ENCODE measurements around the gene DOK1. TPM values are rescaled to one million over a fixed set of nuclear protein-coding genes. Genes with fewer than 3 reads are reported as not detected.

Gene DOK1
- total RNA-seq, 1 donor from 2014 or later: 13.0 TPM

- DNase-seq (ENCODE audit: low read depth): peak; percentile 63
Measured at GRCh38 chr2:74567881-74568280, 13.4 kb downstream of the DOK1 start.

GRCh38 chr2:74569686-74570085 lies 15.2 kb downstream of the DOK1 start:
- DNase-seq (ENCODE audit: low read depth): no peak

GRCh38 chr2:74571058-74571457 lies 16.5 kb downstream of the DOK1 start:
- no peak for DNase-seq (ENCODE audit: low read depth)

- DNase-seq (ENCODE audit: low read depth): peak; percentile 31
Measured at GRCh38 chr2:74572178-74572925, 17.8 kb downstream of the DOK1 start.

GRCh38 chr2:74573747-74574562 lies 19.4 kb downstream of the DOK1 start:
- no peak for DNase-seq (ENCODE audit: low read depth)

GRCh38 chr2:74575320-74575719 lies 20.8 kb downstream of the DOK1 start:
- no peak for DNase-seq (ENCODE audit: low read depth)

- no peak for DNase-seq (ENCODE audit: low read depth)
Measured at GRCh38 chr2:74576211-74576862, 21.8 kb downstream of the DOK1 start.

- no peak for DNase-seq (ENCODE audit: low read depth)
Measured at GRCh38 chr2:74576863-74577229, 22.3 kb downstream of the DOK1 start.

- DNase-seq (ENCODE audit: low read depth): no peak
Measured at GRCh38 chr2:74577448-74577847, 22.9 kb downstream of the DOK1 start.

- no peak for DNase-seq (ENCODE audit: low read depth)
Measured at GRCh38 chr2:74578408-74578807, 23.9 kb downstream of the DOK1 start.

GRCh38 chr2:74581463-74581862 lies 26.9 kb downstream of the DOK1 start:
- no peak for DNase-seq (ENCODE audit: low read depth)

GRCh38 chr2:74582184-74582583 lies 27.7 kb downstream of the DOK1 start:
- no peak for DNase-seq (ENCODE audit: low read depth)

- peak; percentile 80 for DNase-seq (ENCODE audit: low read depth)
Measured at GRCh38 chr2:74583504-74583903, 29.0 kb downstream of the DOK1 start.

- peak; percentile 63 for DNase-seq (ENCODE audit: low read depth)
Measured at GRCh38 chr2:74584088-74584645, 29.6 kb downstream of the DOK1 start.

- peak; percentile 13 for DNase-seq (ENCODE audit: low read depth)
Measured at GRCh38 chr2:74585406-74586185, 31.1 kb downstream of the DOK1 start.

GRCh38 chr2:74587664-74588277 lies 33.3 kb downstream of the DOK1 start:
- DNase-seq (ENCODE audit: low read depth): peak; percentile 59

GRCh38 chr2:74588664-74589063 lies 34.1 kb downstream of the DOK1 start:
- DNase-seq (ENCODE audit: low read depth): no peak

GRCh38 chr2:74593826-74594772 lies 39.6 kb downstream of the DOK1 start:
- DNase-seq (ENCODE audit: low read depth): no peak

GRCh38 chr2:74596584-74596983 lies 42.1 kb downstream of the DOK1 start:
- no peak for DNase-seq (ENCODE audit: low read depth)

GRCh38 chr2:74597410-74597809 lies 42.9 kb downstream of the DOK1 start:
- DNase-seq (ENCODE audit: low read depth): no peak
